GM19467 (cell line): ENCODE measurements around the gene MRTFB.
A peak's percentile ranks its signal among the peaks of the same experiment; 100 is the strongest.
"Not testable (repeated sequence)": the region's sequence is repeated elsewhere in the genome, so short reads cannot be mapped to it uniquely, and the experiment has no call there.

Source experiments
- ATAC-seq: cut with Tn5 transposase; IDR thresholded peaks from one replicate; pipeline ENCODE4 v1.9.1; 2021; ENCODE audit warnings: mild to moderate bottlenecking, moderate library complexity; ENCODE audit not compliant: unreplicated experiment

MRTFB gene

DNA sequence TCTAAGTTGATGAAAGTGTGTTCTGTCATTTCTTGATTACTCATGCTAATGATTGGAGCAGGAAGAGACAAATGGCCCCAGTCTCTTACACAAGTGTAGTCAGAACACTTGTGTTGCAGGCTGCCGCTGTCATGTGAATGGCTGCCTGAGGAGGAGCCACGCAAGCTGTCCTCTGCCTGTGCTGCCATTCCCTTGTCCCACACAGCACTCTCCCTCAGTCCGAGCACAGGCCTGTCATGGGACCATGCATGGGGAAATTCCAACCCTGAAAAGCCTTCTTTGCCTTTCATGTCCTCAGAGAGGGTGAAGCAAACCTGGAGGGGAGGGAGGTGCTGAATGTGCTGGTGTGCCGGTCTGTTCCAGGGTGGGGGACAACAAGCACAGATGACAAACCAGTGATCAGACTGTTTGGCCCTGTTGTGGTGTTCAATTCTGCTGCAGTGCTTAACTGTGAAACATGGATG lies 109.4 kb downstream of the MRTFB start:
- ATAC-seq: no peak

DNA sequence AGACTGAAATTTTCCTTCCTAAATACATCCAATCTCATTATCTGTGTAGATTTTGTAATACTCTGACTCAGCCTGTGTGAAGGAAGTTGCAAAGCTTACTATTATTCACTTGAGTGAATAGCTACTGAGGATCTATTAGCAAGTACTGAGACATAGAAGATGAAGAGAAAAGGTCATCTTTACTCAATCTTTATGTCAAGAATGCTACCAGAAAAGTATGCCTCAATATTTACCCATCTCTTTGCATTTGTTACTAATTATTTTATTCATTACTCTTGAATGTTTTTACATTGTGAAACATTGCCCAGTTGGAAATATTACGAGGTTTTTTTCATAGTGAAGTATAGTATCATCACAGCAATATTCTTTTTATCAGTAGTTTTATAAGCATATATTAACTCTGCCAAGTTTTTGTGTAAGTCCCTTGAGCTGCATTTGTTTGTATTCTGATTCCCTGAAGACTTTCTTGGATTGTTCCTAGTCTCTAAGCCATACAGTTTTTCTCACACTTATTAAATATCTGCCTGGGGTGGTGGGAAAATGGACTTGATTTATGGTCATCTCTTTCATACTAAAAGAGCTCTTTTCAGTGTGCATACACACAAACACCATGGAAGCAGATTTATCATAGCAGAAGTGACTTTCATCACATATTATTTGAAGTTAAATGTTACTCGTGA lies 110.4 kb downstream of the MRTFB start:
- no peak for ATAC-seq

DNA sequence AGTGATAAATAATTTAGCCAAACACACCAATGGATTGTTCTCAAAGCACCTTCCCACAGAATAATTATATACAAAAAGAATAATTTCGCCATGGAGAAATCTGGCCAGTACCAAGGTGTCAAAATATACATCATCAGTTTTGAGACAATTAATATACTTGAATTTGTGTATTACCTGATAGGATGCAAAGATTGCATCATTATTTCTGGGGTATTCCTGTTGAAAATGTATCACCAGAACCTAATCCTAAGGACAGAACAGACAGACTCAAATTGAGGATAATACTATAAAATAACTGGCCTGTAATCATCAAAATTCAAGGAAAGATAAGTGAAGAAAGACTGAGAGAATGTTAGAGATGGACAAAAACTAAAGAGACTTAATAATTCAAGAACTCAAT lies 111.9 kb downstream of the MRTFB start:
- no peak for ATAC-seq

- ATAC-seq: not testable (repeated sequence)
Observed at GRCh38 chr16:14183962-14184361, 112.8 kb downstream of the MRTFB start.

GRCh38 chr16:14186007-14186794 lies 115.1 kb downstream of the MRTFB start:
- no peak for ATAC-seq

DNA sequence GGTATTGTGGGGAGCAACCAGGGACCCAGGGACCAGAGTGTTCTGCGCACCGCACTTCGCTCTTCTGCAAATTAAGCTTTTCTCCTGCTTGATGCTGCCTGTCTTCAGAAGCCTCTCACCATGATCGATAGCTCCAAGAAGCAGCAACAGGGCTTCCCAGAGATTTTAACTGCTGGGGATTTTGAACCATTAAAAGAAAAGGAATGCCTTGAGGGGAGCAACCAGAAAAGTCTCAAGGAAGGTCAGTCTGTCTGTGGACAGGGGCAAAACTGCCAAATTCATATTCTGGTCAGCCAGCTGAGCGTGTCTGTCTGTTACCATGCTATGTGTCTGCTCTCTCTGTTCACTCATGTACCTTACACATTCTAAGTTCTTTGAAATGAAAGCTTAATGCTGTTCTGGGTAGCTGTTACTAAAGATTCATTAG lies 115.7 kb downstream of the MRTFB start:
- ATAC-seq: no peak

DNA sequence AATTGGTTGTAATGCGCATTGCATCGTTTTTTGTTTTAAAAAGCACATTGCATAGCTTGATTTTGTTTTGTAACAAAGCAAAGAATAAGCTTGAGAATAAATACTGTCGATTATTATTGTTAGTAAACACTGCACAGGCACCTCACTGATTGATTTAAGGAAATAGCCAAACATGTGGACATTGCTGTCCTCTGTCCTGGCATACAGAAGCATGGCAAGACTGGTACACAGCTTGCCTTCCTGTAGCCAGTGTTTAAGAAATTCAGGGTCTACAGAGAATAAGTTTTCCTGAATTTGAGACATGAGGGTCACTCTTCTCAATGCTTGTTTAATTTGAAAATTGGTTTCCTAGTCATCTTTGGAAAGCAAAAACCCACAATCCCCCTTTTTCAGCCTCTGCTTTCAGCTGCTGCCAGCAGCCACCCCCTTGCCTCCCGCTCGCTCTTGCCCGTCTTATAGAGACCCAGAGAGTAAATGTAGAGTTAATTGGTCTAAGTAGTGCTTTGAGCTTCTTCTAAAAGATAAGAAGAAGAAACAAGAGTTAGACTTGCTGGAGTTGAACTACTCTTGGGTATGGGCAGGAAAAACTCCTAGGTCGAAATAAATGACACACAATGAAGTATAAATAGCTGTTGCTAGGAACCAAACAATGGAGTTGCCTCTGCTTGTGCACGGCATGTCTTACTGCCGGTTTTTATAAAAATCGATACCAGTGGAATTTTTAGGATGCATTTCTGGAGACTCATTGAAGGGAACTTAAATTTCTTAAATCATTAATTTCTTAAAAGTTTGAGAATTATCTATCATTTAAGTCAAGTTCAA lies 116.6 kb downstream of the MRTFB start:
- ATAC-seq: no peak

GRCh38 chr16:14193316-14193871 lies 122.3 kb downstream of the MRTFB start:
- ATAC-seq: peak; percentile 81

GRCh38 chr16:14194721-14195120 lies 123.6 kb downstream of the MRTFB start:
- ATAC-seq: no peak

DNA sequence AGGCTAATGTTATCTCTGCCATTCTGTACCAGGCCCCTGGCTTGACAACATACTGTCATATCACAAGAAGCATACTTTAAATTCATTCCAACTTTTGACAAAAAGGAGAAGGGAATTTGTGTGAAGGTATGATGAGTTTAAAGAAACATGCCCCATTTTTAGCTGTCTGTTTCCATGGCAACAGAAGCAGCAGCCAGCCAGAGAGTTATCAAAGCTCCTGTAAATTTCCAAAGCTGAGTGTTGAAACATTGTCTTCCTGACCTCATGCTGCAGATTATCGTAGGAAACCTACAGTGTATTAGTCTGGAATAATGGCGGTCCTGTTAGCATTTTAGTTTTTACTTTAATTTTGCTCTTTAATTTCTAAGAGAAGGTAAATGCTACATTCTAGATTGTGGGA lies 124.9 kb downstream of the MRTFB start:
- ATAC-seq: no peak

DNA sequence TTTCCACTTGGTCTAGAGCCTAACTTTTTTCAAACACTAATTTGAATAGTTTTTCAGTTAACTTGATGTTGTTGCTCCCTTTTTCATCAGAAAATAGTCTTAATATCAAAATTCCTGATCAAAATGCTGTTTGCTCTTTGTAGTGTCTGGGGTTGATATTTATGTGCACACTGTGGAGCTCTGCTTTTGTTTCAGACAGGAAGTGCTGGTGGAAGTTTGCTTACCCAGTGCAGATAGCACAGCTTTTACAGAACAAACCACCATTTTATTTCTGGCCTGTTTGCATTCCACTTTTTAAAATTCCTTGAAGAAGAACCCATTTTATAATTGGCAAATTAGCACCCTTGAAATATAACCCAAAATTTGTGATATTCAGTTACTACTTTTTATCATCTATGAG lies 125.4 kb downstream of the MRTFB start:
- no peak for ATAC-seq

- no peak for ATAC-seq
Observed at GRCh38 chr16:14198012-14198411, 126.9 kb downstream of the MRTFB start.

GRCh38 chr16:14198572-14198971 lies 127.5 kb downstream of the MRTFB start:
- ATAC-seq: no peak

- no peak for ATAC-seq
Observed at GRCh38 chr16:14199199-14199598, 128.1 kb downstream of the MRTFB start.

DNA sequence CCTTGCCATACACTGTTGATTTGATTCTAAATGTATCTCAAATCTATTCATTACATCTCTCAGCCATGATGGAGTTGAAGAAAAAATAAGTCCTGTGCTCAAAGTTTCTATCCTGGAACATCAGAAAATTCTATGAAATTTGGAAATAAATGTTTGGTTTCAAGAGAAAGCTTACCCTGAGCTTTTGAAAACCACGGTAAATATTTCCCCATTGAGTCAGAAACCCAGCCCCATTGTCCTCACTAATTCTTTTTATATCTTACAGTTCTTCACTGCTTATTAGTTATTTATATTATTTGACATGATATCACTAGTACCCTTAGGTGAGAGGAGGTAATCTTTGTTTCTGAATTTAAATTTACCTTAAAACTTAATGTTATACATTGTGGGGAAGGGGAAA lies 128.5 kb downstream of the MRTFB start:
- no peak for ATAC-seq

DNA sequence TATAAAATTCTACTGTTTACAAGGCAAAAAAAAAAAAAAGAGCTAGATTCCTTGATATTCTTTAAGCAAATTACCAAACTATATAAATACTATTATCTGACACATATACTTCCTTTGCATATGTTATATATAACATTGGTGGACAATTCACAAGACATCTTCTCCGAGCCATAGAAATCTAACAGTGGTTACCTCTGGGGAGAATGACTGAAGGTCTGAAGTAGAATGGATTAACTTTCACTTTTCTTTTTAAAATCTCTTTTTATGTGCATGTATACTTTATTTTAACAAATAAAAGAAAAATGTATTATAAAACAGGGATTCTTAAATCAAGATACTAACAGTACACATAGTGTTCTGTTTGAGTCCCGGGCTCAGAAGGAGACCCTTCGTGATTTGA lies 131.0 kb downstream of the MRTFB start:
- no peak for ATAC-seq

DNA sequence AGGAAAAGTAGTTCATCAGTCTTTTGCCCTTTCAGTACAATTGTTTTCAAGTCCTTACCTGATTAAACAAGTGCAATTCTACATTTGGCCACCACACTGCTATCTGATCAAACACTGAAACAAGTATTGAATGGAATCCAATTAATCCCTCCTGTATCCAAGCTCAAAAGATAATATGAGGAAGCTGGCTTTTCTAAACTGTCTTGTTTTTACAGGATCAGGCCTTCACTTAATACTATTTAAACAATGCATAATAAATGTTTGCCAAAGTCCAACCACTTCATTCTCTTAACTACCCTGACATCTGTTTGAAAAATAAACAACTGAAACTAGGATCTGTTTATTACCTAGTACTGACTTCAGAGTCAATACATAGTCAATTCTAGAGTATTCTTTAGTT lies 131.6 kb downstream of the MRTFB start:
- no peak for ATAC-seq

DNA sequence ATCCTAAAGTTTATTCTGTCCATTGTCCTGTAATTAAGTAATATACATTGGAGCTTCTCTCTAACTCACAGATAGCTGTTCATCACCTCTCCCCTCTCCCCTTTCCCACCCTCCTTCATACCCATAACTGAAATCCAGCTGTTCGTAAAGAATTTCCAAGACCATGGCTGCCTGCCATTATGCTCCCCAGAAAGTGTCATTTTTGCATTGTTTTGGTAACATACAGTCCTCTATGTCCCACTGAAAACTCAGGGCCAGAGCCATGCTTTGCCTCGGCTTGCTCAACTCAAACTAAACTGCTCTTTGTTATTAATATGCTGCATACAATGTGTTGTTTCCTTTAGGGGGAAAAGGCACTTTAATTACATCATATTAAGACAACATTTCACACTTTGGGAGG lies 132.0 kb downstream of the MRTFB start:
- no peak for ATAC-seq

- no peak for ATAC-seq
Observed at GRCh38 chr16:14205666-14206065, 134.5 kb downstream of the MRTFB start.

DNA sequence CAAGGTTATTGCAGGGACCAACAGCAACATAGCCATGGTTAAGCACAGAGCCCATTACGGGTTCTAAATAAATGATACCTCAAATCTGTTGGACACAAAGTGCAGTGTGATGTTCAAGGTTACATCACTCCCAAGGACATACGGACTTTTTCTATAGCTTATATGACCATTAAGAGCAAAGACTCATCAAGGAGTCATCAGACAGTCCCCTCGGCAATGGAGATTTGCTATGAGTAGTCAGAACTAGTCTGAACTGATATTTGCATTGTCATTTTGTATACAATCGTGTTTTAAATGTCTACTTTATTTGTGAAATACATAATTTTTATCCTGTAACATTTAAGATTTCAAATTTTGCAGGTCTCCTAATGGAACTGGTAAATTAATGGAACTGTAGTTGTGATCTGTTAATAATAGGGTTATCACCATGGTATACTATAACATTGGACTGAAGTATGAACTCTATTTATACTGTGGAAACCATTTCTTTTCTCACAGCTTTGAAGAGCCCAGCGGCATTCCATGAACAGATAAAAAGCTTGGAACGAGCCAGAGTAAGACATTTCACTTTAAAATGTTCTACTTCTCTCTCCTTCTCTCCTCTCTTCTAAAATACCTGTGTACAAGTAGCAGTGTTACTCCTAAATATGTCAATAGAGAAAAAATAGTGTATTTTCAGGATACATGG lies 140.9 kb downstream of the MRTFB start:
- no peak for ATAC-seq

DNA sequence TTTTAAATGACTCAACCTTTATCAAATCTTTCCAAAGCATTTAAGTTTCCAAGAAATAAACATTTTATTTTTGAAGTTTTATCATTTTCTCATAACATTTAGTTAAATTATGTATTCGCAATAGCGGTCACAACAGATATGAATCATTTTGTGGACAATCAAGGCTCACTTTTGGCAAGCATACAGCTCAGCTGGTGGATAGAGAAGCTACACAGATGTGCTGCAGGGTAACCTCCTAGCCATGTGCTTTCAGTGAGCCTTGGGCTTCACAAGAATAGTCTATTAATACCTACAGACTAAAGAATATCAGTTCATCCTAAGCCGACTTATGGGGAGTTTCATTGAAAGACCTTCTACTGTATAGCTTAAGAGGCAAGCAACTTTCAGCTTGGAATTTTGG lies 144.8 kb downstream of the MRTFB start:
- no peak for ATAC-seq
